WTC11 (cell line): ENCODE data around the gene MECR.

Source experiments
- GRHL2 ChIP-seq: fragments of 250-450 bp; sonication (Bioruptor Pico); IDR thresholded peaks from 2 replicates; pipeline ENCODE4 v1.8.0; 2022; ENCODE audit warnings: mild to moderate bottlenecking, moderate library complexity; ENCODE audit not compliant: insufficient replicate concordance, severe bottlenecking
- TF ChIP-seq, protein P1 (sequence below): sonication (generic); formaldehyde crosslinking; IDR thresholded peaks from 2 replicates; pipeline ENCODE4 v1.8.0; 2022; ENCODE audit warnings: mild to moderate bottlenecking, missing genetic modification reagents
- TF ChIP-seq, protein P2 (sequence below): fragments of 200-600 bp; IDR thresholded peaks from 2 replicates; pipeline ENCODE4 v1.8.0; 2022; ENCODE audit warnings: antibody characterized with exemption

DNA sequence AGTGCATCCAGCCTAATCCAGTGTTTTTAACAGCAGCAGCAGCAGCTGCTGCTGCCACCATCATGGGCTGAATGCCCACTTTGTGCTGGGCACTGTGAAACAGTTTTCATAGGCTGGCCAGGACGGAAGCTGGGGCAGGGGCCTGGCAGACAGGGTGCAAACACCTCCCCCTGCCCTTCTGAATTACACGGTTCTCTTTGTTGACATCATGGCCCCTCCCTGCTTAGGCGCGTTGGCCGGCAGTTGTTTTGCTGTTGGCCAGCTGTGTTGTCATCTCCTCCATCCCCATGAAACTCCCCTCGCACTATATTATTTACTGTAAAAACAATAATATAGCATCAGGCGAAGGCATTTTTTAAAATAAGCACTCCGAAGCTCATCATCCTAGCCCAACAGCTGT, 38.6 kb upstream of the MECR start:
- TF ChIP-seq, protein P1, sequence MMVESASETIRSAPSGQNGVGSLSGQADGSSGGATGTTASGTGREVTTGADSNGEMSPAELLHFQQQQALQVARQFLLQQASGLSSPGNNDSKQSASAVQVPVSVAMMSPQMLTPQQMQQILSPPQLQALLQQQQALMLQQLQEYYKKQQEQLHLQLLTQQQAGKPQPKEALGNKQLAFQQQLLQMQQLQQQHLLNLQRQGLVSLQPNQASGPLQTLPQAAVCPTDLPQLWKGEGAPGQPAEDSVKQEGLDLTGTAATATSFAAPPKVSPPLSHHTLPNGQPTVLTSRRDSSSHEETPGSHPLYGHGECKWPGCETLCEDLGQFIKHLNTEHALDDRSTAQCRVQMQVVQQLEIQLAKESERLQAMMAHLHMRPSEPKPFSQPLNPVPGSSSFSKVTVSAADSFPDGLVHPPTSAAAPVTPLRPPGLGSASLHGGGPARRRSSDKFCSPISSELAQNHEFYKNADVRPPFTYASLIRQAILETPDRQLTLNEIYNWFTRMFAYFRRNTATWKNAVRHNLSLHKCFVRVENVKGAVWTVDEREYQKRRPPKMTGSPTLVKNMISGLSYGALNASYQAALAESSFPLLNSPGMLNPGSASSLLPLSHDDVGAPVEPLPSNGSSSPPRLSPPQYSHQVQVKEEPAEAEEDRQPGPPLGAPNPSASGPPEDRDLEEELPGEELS, result no peak
- TF ChIP-seq, protein P2, sequence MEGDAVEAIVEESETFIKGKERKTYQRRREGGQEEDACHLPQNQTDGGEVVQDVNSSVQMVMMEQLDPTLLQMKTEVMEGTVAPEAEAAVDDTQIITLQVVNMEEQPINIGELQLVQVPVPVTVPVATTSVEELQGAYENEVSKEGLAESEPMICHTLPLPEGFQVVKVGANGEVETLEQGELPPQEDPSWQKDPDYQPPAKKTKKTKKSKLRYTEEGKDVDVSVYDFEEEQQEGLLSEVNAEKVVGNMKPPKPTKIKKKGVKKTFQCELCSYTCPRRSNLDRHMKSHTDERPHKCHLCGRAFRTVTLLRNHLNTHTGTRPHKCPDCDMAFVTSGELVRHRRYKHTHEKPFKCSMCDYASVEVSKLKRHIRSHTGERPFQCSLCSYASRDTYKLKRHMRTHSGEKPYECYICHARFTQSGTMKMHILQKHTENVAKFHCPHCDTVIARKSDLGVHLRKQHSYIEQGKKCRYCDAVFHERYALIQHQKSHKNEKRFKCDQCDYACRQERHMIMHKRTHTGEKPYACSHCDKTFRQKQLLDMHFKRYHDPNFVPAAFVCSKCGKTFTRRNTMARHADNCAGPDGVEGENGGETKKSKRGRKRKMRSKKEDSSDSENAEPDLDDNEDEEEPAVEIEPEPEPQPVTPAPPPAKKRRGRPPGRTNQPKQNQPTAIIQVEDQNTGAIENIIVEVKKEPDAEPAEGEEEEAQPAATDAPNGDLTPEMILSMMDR, result no peak
- no peak for TF ChIP-seq GRHL2 (CRISPR knock-in tag)
